NCI-H2196 (cell line): ENCODE measurements around the gene CBFA2T2.
"Not testable (repeated sequence)": the region's sequence is repeated elsewhere in the genome, so short reads cannot be mapped to it uniquely, and the experiment has no call there.

Source experiments
- DNase-seq: peaks from one replicate; lab custom pipeline; 2025; ENCODE audit not compliant: unreplicated experiment; lab: John Stamatoyannopoulos, UW

Gene CBFA2T2

DNA sequence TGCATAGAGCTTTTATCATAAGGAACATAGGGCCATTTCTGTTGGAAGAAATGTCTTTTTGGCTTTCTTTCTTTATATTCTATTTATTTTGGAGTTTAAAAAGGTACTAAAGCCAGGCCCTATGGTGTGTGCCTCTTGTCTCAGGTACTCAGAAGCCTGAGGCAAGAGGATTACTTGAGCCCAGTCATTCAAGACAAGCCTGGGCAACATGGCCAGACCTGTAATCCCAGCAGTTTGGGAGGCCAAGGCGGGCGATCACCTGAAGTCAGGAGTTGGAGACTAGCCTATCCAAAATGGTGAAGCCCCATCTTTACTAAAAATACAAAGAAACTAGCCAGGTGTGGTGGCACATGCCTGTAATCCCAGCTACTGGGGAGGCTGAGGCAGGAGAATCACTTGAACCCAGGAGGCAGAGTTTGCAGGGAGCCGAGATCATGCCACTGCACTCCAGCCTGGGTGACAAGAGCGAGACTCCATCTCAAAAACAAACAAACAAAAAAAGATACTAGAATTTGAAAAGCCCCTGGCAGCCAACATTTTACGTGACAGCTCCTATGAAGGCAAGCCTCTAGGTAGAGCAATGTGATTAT, 80.0 kb downstream of the CBFA2T2 start:
- DNase-seq: no peak

DNA sequence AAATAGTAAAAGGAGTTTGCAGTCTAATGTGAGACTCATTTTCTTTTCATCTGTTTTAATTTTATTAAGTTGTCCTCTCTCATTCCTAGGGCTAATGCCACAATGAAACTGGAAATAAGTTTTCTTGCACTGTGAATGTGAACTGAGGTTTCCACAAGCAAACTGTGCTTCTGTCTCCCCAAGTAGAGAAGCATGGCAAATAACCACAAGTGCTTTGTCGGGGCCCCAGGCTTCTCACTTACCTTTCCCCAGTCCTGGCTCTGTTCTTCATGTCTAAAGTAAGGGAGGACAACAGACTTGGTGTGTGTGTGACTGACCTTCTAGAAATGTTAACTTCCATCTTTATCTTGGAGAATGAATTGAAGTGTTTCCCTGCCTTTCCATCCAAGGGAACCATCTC, 80.8 kb downstream of the CBFA2T2 start:
- DNase-seq: no peak

DNA sequence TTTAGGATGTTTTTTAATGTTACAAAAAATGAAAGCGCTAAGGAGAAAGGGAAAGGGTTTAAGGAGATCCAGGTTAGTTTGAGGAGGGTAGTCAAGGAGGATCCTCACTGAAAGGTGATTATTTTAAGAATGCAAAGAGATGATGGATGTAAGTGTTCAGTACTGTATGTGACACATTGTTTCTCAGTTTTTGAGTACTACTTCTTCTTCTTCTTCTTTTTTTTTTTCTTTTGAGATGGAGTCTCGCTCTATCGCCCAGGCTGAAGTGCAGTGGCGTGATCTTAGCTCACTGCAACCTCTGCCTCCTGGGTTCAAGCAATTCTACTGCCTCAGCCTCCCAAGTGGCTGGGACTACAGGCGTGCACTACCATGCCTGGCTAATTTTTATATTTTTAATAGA, 83.4 kb downstream of the CBFA2T2 start:
- DNase-seq: not testable (repeated sequence)

DNA sequence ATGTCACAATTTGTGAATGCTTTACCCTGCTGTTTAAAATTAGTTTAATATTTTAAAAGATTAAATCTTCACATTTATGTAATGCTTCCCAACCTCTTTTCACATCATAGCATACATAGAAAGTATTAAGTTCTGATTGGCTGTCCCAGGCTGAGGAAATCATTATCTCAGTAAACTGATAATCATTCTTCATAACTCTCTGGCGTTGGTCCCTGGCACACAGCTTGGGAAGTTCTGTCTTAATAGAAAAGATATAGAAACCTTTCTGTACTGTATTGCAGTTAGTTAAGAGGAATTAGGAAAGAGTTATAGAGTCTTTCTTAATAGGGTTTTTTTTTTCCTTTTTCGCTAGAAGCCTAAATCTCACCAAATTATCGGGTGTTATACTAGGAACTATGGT, 85.4 kb downstream of the CBFA2T2 start:
- no peak for DNase-seq

DNA sequence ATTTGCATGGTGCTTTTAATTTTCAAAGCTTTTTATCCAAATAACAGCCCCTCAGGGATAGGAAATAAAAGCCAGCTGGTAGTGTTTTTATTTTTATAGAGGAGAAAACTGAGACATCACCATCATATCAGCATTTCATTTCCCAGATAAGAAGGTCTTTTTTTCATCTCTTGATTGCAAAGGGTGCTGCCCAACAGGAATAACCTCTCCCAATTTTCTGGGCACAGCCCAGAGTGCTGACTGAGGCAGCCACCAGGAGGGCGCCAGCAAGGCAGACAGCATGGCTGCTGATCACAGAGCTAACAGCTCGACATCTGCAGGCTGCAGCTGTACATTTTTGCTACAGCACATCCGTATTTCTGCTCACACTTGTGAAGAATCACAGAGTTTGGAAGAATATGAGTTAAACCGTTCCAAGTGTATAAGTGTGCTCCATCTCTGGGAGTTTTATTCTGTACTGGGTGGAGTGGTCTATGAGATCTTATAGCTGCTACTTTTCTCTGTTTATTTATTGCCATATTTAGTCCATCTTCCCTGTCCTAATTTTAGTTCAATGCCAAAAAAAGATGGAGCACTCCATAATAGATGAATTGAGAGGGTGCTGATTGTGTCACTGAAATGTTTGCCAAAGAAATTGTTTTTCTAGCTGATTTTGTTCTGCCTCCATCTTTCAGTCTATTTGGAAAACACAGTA, 86.7 kb downstream of the CBFA2T2 start:
- peak; percentile 42 for DNase-seq

DNA sequence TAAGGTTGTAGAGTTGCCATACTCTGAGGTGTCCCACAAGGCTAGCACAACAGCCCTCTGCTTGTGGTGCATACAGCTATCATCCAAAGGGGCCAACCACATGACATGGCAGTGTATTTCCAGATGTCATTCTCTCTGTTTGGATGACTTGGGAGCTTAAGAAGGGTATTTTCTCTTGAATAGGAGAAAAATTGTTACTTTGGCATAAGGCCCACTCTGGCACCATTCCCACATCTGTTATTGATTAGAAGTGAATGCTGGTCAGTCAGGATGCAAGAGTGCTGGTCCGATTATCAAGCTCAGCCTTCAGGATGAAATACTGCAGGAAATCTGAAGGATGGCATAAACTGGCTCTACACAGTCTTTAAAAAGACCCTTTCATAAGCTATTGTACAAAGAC, 88.6 kb downstream of the CBFA2T2 start:
- no peak for DNase-seq

DNA sequence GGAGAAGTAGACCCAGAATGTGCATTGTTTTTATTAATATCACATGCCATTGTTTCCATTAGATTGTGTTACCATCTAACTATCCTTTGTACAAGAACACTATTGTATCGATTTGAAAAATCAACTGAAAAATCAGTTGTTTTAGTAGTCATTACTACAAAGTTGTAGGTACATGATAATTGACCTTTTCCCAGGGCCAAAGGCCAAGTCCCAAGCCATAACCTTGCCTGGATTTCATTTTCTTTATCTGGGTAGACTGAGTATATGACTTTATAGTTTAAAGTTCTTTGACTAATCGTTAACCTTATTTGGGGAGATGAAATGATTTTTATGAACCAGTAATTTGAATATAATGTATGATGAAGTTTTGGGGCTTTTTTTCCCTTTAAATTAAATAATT, 93.2 kb downstream of the CBFA2T2 start:
- no peak for DNase-seq

DNA sequence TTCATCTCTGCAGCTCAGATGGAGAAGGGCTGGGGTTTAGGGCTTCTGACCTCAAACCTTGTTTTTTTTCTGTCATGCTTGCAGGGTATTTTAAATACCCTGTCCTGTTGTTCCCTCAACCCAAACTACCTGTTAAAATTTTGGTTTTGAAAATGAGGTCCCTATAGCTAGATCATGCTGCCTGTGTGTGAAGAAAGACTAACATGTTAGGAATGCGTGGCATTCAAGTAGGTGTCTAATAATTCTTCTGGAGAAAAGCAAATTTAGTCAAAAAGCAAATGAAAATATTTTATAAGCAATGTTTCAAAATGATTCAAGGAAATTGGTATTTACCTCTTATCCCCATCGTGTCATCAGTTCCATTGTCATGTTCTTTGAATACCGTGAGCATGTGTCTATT, 95.1 kb downstream of the CBFA2T2 start:
- no peak for DNase-seq

DNA sequence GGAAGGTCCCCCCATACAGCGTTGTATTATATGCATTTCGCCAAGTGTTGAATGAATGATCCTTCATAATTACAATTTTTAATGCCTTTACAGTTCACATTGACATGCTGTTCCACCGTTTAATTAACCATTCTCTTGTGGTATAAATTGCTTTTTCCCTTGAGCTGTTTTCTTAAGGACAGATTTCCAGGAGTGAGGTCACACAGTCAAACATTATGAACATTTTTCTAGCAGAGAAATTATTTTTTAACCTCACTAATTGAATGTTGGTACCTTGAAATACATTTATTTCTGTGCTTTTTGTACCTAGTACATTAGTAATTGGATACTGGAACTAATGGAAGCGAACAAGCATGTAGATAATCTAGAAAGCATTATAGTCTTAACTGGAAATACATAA, 95.5 kb downstream of the CBFA2T2 start:
- no peak for DNase-seq

DNA sequence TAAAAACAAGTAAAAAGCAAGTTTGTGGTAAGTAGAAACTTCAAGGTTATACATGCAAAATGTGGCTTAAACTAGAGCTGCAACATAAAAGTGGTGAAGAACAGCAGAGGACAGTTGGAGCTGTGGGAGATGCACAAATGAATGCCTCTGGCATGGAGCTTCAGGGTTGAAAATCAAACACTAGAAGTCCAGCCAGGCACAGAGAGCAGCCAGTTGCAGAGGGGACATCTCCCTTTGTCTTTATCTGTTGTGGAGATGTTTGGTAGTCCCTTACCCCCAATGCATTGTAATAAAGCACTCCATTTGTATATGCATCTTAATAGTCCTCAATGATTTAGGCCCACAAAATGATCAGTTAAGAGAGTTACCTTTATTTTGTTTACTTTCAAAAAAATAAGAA, 99.2 kb downstream of the CBFA2T2 start:
- DNase-seq: no peak

DNA sequence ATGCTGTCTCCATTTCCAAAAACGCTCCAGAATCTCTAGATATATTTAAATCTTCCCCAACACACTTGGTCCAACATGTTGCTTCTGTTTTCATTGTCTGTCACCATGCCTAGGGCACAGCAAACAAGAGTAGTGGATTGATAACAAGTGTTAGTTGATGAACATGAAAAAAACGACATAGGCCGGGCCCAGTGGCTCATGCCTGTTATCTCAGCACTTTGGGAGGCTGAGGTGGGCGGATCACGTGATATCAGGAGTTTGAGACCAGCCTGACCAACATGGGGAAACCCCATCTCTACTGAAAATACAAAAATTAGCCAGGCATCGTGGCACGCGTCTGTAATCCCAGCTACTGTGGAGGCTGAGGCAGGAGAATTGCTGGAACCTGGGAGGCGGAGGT, 102.0 kb downstream of the CBFA2T2 start:
- not testable (repeated sequence) for DNase-seq

DNA sequence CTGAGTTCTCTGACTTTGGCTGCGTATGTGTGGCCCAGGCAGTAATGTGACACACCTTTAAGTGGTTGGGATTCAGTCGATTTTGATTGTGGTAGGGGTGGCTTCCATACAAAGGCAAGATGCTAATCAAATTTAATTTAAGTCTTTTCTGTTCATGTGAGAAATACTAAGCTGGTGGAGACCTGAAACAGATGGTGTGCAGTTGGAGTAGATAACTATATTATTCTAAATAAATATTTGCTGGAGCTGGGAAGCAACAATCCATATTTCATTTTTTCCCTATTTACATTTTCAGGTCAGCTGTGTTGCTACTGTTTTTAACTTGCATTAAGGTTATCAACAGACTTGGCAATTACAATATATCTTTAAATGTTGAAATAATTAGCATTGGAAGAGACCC, 104.8 kb downstream of the CBFA2T2 start:
- no peak for DNase-seq

DNA sequence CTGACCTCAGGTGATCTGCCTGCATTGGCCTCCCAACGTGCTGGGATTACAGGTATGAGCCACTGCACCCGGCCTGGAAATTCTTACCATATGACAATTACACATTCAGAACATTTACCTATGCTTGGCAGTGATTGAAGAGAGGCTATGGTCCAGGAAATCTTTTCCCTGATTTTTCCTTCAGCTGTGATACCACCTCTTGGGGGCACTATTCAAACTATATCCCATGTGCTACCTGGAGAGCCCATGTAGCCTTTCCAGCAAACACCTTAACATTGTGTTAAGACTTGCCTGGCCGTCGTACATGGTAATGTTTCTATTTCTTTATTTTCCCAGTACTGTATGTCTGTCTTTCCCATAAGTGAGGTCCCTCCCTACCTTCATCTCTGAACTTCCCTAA, 110.5 kb downstream of the CBFA2T2 start:
- DNase-seq: no peak

DNA sequence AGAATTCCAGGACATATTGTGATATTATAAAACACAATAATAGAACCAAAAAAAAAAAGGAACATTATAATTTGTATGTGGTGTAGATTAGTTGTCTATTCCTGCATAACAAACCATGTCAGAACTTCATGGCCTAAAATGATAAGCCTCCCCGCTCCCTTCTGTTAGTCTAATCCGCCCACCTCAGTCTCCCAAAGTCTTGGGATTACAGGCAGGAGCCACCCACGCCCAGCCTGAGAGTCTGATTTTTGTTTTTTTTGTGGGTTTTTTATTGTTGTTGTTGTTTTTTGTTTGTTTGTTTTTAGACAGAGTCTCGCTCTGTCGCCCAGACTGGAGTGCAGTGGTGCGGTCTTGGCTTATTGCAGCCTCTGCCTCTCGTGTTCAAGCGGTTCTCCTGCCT, 111.1 kb downstream of the CBFA2T2 start:
- DNase-seq: no peak

DNA sequence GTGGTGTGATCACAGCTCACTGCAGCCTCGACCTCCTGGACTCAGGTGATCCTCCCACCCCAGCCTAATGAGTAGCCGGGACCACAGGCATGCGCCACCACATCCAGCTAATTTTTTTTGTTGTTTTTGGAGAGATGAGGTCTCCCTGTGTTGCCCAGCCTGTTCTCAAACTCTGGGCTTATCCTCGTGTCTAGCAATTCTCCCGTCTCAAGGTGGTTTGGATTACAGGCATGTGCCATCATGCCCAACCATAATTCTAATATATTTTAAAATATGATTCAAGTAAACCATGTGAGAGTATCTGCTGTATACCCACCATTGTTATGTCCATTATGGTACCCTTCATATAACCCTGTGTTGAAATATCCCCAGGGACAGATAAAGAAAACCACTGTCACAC, 112.0 kb downstream of the CBFA2T2 start:
- no peak for DNase-seq

DNA sequence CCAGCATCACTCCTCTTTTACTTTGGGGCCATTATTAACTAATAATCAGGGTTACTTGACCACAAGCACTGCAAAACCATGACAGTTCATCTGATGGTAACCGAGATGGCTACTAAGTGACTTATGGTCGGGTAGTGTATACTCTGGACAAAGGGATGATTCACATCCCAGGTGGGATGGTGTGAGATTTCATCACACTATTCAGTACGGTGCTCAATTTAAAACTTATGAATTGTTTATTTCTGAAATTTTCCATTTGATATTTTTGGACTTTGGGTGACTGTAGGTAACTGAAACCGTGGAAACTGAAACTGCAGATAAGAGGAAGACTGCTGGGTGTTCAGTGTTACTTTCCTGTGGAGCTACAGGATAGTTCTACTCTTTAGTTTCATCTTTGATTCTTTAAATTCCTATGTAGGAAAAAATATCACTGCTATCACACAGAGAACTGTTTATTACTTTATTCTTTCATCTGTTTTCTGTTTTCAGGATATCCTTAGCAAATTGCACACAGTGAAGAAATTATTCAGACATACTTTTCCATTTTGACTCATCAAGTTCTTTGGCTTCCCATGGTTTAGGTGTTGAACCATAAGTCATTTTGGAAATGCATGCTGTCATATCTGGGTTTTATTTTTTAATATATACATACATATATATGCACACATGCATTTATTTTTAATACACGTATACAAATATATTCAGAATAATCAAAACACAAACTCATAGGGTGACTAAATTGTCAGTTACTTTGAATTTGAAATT, 113.1 kb downstream of the CBFA2T2 start:
- no peak for DNase-seq

DNA sequence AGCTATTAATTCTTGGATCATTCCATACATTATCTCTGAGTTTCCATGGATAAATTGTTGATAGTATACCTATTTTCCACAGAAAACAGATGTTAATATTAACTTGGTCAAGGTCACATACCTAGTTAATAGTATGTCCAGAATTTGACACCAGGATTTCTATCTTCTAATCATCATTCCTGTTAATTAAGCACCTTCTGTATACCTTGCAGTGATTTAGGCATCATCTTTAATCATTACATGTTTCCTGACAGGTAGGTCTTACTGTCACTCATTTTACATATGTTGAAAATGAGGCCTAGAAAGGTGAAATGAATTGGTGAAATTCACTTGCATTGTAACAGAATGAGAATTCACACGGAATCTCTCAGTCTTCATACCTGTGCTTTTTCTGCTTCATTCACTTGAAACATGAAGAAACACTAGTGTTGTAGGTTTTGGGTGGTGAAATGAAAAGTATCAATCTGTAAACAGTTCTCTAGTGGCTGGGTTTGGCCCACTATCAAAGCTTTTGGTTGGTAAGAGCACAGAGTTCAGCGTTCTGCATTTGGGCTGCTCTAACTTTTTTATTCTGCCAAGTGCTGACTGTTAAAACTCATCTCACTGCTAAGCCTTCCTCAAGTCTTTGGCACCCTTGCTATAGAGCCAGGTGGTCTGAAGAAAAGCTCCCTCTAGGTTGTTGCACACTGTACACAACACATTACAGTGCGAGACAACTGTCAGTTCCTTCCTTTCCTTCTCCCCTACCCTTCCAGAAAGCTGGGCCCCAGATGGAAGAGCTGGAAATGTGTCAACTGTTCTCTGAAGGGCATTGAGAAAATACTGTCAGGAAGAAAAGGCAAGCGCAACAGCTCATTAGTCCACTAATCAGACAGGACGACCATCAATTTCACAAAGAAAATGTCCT, 114.4 kb downstream of the CBFA2T2 start:
- DNase-seq: no peak

DNA sequence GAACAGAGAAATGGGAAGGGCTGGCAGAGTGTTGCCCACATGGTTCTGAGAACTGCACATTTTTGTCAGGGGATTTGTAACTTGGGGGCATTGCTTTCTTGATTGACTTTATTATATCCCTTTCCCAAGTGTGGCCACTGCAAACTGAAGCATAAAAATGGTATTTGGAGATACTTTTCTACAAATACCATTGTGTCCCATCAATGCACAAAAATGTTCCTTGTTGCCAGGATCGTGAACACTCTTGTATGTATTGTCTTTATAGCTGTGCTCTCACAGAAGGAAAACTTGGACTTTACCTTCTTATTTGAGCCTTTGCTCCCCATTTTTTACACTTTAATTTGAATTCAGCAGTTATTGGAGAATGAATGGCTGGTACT, 115.1 kb downstream of the CBFA2T2 start:
- DNase-seq: no peak

DNA sequence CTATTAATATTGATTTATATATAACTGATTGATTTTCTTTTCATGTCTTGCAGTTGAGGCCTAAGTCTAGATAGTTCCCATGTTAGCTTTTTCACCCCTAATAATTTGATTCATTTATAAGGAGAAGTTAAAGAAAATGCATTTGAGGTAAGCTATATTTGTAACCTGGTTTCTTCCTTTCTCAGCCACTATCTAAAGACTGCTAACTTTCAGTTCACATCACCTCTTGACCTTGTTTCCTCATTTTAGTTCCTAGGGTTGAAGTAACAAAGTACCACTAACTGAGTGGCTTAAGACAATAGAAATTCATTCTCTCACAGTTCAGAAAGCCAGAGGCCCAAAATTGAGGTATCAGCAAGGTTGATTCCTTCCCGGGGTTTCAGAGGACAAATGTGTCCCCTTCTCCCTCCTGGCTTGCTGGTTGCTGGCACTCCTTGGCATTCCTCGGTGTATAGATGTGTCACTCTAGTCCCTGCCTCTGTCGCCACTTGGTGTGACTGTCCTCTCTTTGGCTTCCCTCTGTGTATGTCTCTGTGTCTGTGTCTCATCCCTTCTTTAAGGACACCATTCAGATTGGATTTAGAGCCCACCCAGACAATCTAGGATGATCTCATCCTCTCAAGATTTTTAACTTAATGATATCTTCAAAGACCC, 116.3 kb downstream of the CBFA2T2 start:
- no peak for DNase-seq

DNA sequence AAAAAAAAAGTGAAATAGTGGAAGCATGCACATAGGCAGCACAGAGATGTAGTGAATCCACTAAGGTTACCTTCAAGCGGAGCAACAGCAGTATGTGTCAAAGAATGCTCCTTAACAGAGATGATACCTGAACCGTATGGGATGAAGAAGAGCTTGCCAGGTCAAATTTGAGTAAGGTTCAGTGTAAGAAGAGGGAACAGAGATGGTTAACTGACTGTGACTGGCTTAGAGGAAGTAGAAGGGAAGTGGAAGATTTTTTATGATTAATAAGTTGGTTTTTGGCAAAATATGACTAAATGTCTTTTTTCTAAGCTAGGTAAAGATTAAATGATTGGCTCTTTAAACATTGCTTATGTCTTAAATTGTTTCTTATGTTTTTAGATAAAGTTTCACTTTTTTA, 119.6 kb downstream of the CBFA2T2 start:
- DNase-seq: no peak

DNA sequence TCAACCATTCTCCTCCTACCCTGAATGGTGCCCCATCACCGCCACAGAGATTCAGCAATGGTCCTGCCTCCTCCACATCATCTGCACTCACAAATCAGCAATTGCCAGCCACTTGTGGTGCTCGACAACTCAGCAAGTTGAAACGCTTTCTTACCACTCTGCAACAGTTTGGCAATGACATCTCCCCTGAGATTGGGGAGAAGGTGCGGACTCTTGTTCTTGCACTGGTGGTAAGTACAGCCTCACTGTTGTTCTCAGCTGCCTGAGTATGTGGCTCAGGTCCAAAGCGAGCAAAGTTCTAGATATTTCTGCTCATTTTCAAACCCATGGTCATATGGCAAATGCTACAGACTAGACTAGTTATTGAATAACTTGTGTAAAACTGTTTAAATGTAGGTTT, 121.2 kb downstream of the CBFA2T2 start:
- DNase-seq: no peak
